ENCODE measurements around the gene SMAD5.
A peak's percentile ranks its signal among the peaks of the same experiment; 100 is the strongest.

The SMAD5 gene

DNA sequence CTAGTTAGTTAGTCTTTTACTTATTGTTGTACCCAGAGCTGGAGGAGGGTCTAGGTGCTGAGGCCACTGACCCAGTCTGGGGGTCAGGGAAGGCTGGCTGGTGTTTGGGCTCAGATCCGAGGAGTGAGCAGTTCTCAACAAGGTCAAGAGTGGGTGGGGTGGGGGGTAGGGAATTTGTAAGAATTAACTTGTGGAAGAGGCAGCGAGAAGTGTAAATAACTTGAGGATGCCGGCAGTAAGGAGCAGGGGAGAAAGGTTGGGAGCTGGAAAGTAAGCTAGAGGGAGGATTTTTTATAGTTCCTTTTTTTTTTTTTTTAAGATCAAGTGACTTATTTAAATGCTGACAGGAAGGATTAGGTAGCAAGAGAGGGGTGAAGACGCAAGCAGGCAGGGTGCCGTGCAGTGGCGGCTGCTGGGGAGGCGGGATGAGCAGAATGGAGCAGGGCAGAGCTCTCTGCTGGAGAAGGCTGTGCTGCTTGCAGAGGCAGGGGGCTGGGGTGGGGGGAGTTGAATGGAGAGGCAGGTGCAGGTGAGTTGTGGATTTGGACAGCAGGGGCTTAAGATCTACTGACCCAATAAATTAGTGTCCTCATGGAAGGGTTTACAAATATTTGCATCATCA lies 95.6 kb downstream of the SMAD5 start:
- TF ChIP-seq, protein P1, sequence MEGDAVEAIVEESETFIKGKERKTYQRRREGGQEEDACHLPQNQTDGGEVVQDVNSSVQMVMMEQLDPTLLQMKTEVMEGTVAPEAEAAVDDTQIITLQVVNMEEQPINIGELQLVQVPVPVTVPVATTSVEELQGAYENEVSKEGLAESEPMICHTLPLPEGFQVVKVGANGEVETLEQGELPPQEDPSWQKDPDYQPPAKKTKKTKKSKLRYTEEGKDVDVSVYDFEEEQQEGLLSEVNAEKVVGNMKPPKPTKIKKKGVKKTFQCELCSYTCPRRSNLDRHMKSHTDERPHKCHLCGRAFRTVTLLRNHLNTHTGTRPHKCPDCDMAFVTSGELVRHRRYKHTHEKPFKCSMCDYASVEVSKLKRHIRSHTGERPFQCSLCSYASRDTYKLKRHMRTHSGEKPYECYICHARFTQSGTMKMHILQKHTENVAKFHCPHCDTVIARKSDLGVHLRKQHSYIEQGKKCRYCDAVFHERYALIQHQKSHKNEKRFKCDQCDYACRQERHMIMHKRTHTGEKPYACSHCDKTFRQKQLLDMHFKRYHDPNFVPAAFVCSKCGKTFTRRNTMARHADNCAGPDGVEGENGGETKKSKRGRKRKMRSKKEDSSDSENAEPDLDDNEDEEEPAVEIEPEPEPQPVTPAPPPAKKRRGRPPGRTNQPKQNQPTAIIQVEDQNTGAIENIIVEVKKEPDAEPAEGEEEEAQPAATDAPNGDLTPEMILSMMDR (IDR thresholded peaks at IDR 0.05; ENCODE audit: insufficient read depth, low read length, poor library complexity, severe bottlenecking): no peak
- DNase-seq (ENCODE audit: extremely low read depth, insufficient read length): no peak
- no peaks in the 10 kb centered on the region for H3K36me3 ChIP-seq (ENCODE audit: control insufficient read depth, insufficient read depth, low read length)

DNA sequence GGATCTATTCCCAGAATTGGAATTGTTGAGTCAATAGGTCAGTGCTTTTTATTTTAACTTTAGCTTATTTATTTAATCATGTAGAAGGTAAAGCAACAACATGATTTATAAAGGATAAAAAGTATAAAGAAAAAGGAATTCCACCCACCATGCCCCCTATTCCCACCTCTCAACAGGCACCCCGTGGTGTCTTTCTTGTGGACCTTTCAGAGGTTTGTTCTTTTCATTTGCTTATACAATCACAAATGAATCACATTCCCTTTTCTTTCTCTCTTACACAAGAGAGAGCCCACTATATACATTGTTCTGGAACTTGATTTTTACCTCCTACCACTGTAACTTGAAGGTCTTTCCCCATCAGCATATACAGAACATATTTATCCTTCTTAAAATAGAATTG lies 97.5 kb downstream of the SMAD5 start:
- H3K36me3 ChIP-seq (ENCODE audit: control insufficient read depth, insufficient read depth, low read length): no peaks in the 10 kb centered on the region
- no peak for DNase-seq (ENCODE audit: extremely low read depth, insufficient read length)
- no peak overlapping the region for H3K4me3 ChIP-seq (replicated peaks; ENCODE audit: low read depth, low read length)
- TF ChIP-seq, protein P1 (IDR thresholded peaks at IDR 0.05; ENCODE audit: insufficient read depth, low read length, poor library complexity, severe bottlenecking): no peak
- no peaks in the 10 kb centered on the region for H3K27me3 ChIP-seq (replicated peaks; ENCODE audit: control insufficient read depth, insufficient read depth, low read length)

More for the DNA sequence above, 95.6 kb downstream of the SMAD5 start:
- H3K4me3 ChIP-seq (replicated peaks; ENCODE audit: low read depth, low read length): no peak overlapping the region
- H3K27me3 ChIP-seq (replicated peaks; ENCODE audit: control insufficient read depth, insufficient read depth, low read length): no peaks in the 10 kb centered on the region

DNA sequence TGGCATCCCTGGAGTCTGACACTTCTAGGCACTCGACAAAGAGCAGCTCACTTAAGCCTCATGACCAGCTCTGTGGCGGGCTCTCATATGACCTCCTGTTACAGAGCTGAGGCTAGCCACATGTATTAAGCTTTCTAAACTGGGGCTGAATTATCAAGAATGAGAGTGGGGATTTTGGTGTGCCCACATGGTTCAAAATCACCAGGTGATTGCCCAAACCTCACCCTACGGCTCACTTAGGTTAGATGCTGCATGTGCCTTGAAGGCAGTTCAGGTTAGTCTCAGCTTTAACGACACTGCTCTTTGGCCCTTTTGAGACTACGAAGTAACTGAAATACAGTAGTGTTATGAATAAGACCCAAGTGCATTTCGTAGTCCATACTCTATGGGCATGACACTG lies 99.7 kb downstream of the SMAD5 start:
- H3K36me3 ChIP-seq (ENCODE audit: control insufficient read depth, insufficient read depth, low read length): no peaks in the 10 kb centered on the region
- no peak overlapping the region for H3K4me3 ChIP-seq (replicated peaks; ENCODE audit: low read depth, low read length)
- TF ChIP-seq, protein P1 (IDR thresholded peaks at IDR 0.05; ENCODE audit: insufficient read depth, low read length, poor library complexity, severe bottlenecking): no peak
- no peaks in the 10 kb centered on the region for H3K27me3 ChIP-seq (replicated peaks; ENCODE audit: control insufficient read depth, insufficient read depth, low read length)
- DNase-seq (ENCODE audit: extremely low read depth, insufficient read length): peak; percentile 20
